H9 (cell line): ENCODE measurements around the gene TRMT61B. TPM values are rescaled to one million over a fixed set of nuclear protein-coding genes. Genes with fewer than 3 reads are reported as not detected.

ENCODE experiments used
- DNase-seq: peaks from one replicate; pipeline ENCODE4 v3.0.0-alpha.2; 2017
- H2AFZ ChIP-seq: one replicate; pipeline ENCODE4 v1.6.1; 2013; ENCODE audit warnings: mild to moderate bottlenecking, low read length, control low read depth, moderate library complexity
- H2AK5ac ChIP-seq: 2 replicates; pipeline ENCODE4 v1.6.1; 2013; ENCODE audit warnings: low read length, control low read depth, mixed read lengths; ENCODE audit not compliant: insufficient read length
- H2BK120ac ChIP-seq: one replicate; pipeline ENCODE4 v1.6.1; 2013; ENCODE audit warnings: low read depth, mild to moderate bottlenecking, low read length, control low read depth, inconsistent platforms; ENCODE audit not compliant: poor library complexity, severe bottlenecking
- H2BK12ac ChIP-seq: 2 replicates; pipeline ENCODE4 v1.6.1; 2013; ENCODE audit warnings: low read length, control low read depth, mixed read lengths, low read depth; ENCODE audit not compliant: insufficient read length
- H2BK15ac ChIP-seq: 2 replicates; pipeline ENCODE4 v1.6.1; 2013; ENCODE audit warnings: low read depth, low read length, control low read depth
- H2BK20ac ChIP-seq: one replicate; pipeline ENCODE4 v1.6.1; 2013; ENCODE audit warnings: low read depth, mild to moderate bottlenecking, low read length, control low read depth, inconsistent platforms; ENCODE audit not compliant: poor library complexity, severe bottlenecking
- H2BK5ac ChIP-seq: 2 replicates; pipeline ENCODE4 v1.6.1; 2013; ENCODE audit warnings: low read length, control low read depth, mixed read lengths; ENCODE audit not compliant: insufficient read length
- H3K14ac ChIP-seq: 2 replicates; pipeline ENCODE4 v1.6.1; 2013; ENCODE audit warnings: low read length, control low read depth; ENCODE audit not compliant: insufficient read depth
- H3K18ac ChIP-seq: 2 replicates; pipeline ENCODE4 v1.6.1; 2013; ENCODE audit warnings: low read depth, mild to moderate bottlenecking, mixed read lengths, low read length, control low read depth; ENCODE audit not compliant: insufficient read length
- H3K23ac ChIP-seq: 2 replicates; pipeline ENCODE4 v1.6.1; 2013; ENCODE audit warnings: low read length, control low read depth, mixed read lengths, low read depth; ENCODE audit not compliant: insufficient read length
- H3K23me2 ChIP-seq: 2 replicates; pipeline ENCODE4 v1.6.1; 2013; ENCODE audit warnings: low read depth, mild to moderate bottlenecking, mixed read lengths, low read length, control low read depth; ENCODE audit not compliant: insufficient read length, poor library complexity, severe bottlenecking
- H3K27ac ChIP-seq: 2 replicates; pipeline ENCODE4 v1.5.1; 2013; ENCODE audit warnings: low read length, control low read depth, mixed read lengths, low read depth; ENCODE audit not compliant: insufficient read length
- H3K27me3 ChIP-seq: 2 replicates; pipeline ENCODE4 v1.6.1; 2013; ENCODE audit warnings: low read length, control low read depth, inconsistent platforms; ENCODE audit not compliant: insufficient read depth
- H3K4ac ChIP-seq: 2 replicates; pipeline ENCODE4 v1.6.1; 2013; ENCODE audit warnings: low read depth, mild to moderate bottlenecking, control low read depth, inconsistent platforms, low read length, moderate library complexity
- H3K4me1 ChIP-seq: 2 replicates; pipeline ENCODE4 v1.6.1; 2013; ENCODE audit warnings: low read length, control low read depth, inconsistent platforms; ENCODE audit not compliant: insufficient read depth
- H3K4me2 ChIP-seq: 2 replicates; pipeline ENCODE4 v1.6.1; 2013; ENCODE audit warnings: low read length, control low read depth, mixed read lengths; ENCODE audit not compliant: insufficient read length, insufficient read depth
- H3K56ac ChIP-seq: 2 replicates; pipeline ENCODE4 v1.6.1; 2013; ENCODE audit warnings: low read depth, mild to moderate bottlenecking, mixed read lengths, low read length, control low read depth; ENCODE audit not compliant: insufficient read length
- H3K79me1 ChIP-seq: 2 replicates; pipeline ENCODE4 v1.6.1; 2013; ENCODE audit warnings: low read depth, mild to moderate bottlenecking, moderate library complexity, low read length, control low read depth, inconsistent platforms; ENCODE audit not compliant: insufficient read depth, poor library complexity, severe bottlenecking
- H3K79me2 ChIP-seq: 2 replicates; pipeline ENCODE4 v1.6.1; 2013; ENCODE audit warnings: low read length, control low read depth, inconsistent platforms; ENCODE audit not compliant: insufficient read depth
- H3K9ac ChIP-seq: 2 replicates; pipeline ENCODE4 v1.6.1; 2013; ENCODE audit warnings: low read length, control low read depth, mixed read lengths; ENCODE audit not compliant: insufficient read length; ENCODE audit errors: extremely low read depth
- H3K9me3 ChIP-seq: one replicate; pipeline ENCODE4 v1.6.1; 2013; ENCODE audit warnings: low read depth, low read length, inconsistent platforms; ENCODE audit not compliant: control insufficient read depth
- H3T11ph ChIP-seq: one replicate; pipeline ENCODE4 v1.6.1; 2013; ENCODE audit warnings: mild to moderate bottlenecking, low read length, control low read depth, inconsistent platforms
- H4K20me1 ChIP-seq: one replicate; pipeline ENCODE4 v1.6.1; 2013; ENCODE audit not compliant: control insufficient read depth, insufficient read length, insufficient read depth
- H4K5ac ChIP-seq: 2 replicates; pipeline ENCODE4 v1.6.1; 2013; ENCODE audit warnings: low read depth, mild to moderate bottlenecking, mixed read lengths, low read length, control low read depth; ENCODE audit not compliant: insufficient read length
- H4K8ac ChIP-seq: replicated peaks from 2 replicates; pipeline ENCODE4 v1.6.1; 2013; ENCODE audit warnings: low read length, control low read depth, mixed read lengths, low read depth; ENCODE audit not compliant: insufficient read length
- H4K91ac ChIP-seq: 2 replicates; pipeline ENCODE4 v1.6.1; 2013; ENCODE audit warnings: low read depth, mild to moderate bottlenecking, moderate library complexity, mixed read lengths, low read length, control low read depth; ENCODE audit not compliant: insufficient read length
- H3K27ac Mint-ChIP-seq, 3 experiments: 2 replicates in 2 of 3; 3 replicates in 1 of 3; pipeline ENCODE4 v1.8.0; 2020 to 2021; ENCODE audit warnings: mixed read lengths in 3 of 3, mild to moderate bottlenecking in 1 of 3, moderate library complexity in 1 of 3
- H3K27me3 Mint-ChIP-seq: 2 replicates; pipeline ENCODE4 v1.8.0; 2021; ENCODE audit warnings: low read depth, mild to moderate bottlenecking, moderate library complexity, mixed read lengths
- H3K36me3 Mint-ChIP-seq, 3 experiments: 2 replicates in 2 of 3; 3 replicates in 1 of 3; pipeline ENCODE4 v1.8.0; 2020 to 2021; ENCODE audit warnings: low read depth in 3 of 3, mixed read lengths in 3 of 3; ENCODE audit not compliant: insufficient read depth in 1 of 3
- H3K4me1 Mint-ChIP-seq, 2 experiments: 2 replicates each; pipeline ENCODE4 v1.8.0; 2020; ENCODE audit warnings: mixed read lengths in 2 of 2
- H3K4me3 Mint-ChIP-seq, 2 experiments: 2 replicates in 1 of 2; 3 replicates in 1 of 2; pipeline ENCODE4 v1.8.0; 2020 to 2021; ENCODE audit warnings: mild to moderate bottlenecking in 2 of 2, mixed read lengths in 2 of 2, moderate library complexity in 1 of 2
- H3K9me3 Mint-ChIP-seq, 2 experiments: 2 replicates in 1 of 2; 3 replicates in 1 of 2; pipeline ENCODE4 v1.8.0; 2020; ENCODE audit warnings: mild to moderate bottlenecking in 2 of 2, mixed read lengths in 2 of 2, moderate library complexity in 1 of 2
- CTCF ChIP-seq: fragments of 200-600 bp; sonication (generic); conservative IDR thresholded peaks from 3 replicates; pipeline ENCODE4 v1.8.0; 2021; ENCODE audit warnings: antibody characterized with exemption, mild to moderate bottlenecking
- whole genome bisulfite sequencing: extraction: QIAGEN DNeasy Blood & Tissue Kit; methylation state at CpG from one replicate; pipeline ENCODE4 v1.1.7; 2013; ENCODE audit warnings: missing lambda C conversion rate, low lambda C conversion rate, mixed read lengths; ENCODE audit not compliant: insufficient read length; ENCODE audit errors: extremely low coverage; 5-methylcytosine and 5-hydroxymethylcytosine counted together
- total RNA-seq: library from RNA; stranded (reverse); gene quantifications from 2 replicates; pipeline ENCODE4 v1.2.1, GENCODE V29; 2021

Gene TRMT61B
- total RNA-seq, 1 experiment from 2014 or later: 20.7 TPM

GRCh38 chr2:28904295-28904694, 34.2 kb upstream of the TRMT61B start:
- Histone ChIP-seq H4K91ac (no peak overlapping the region), H3K18ac (no peak overlapping the region), H2BK20ac (no peak overlapping the region), H3K4me2 (no peak overlapping the region), H2AK5ac (no peak overlapping the region), H3K9ac (no peak overlapping the region), H3T11ph (no peak overlapping the region), H2BK120ac (no peak overlapping the region), H3K4ac (no peak overlapping the region), H4K5ac (no peak overlapping the region), H2AFZ (no peak overlapping the region), H3K23ac (no peak overlapping the region), H2BK15ac (no peak overlapping the region), H4K8ac (no peak overlapping the region), H3K79me2 (peaks cover 66% of the 10 kb centered on the region), H2BK5ac (no peak overlapping the region), H3K23me2 (no peaks in the 10 kb centered on the region), H3K9me3 (no peaks in the 10 kb centered on the region), H3K27me3 (no peaks in the 10 kb centered on the region), H4K20me1 (no peaks in the 10 kb centered on the region), H3K79me1 (peaks cover 2% of the 10 kb centered on the region), H3K4me1 (no peaks in the 10 kb centered on the region), H2BK12ac (no peak overlapping the region), H3K14ac (no peak overlapping the region), H3K27ac (no peak overlapping the region), H3K56ac (no peak overlapping the region)
- Mint-ChIP-seq H3K4me1 (peaks cover under 1 to 5% of the 10 kb centered on the region in 2 experiments), H3K36me3 (peaks cover 52 to 71% (median 66%) of the 10 kb centered on the region in 3 experiments; a peak in 6 of 7 replicates), H3K4me3 (no peak overlapping the region), H3K27ac (no peak overlapping the region), H3K9me3 (no peaks in the 10 kb centered on the region), H3K27me3 (no peaks in the 10 kb centered on the region)
- no CpG with 5 or more reads among the region's 2 CpGs for WGBS
- no peak for TF ChIP-seq CTCF
- no peak for DNase-seq
